ENCODE data around the gene STAG3. TPM values are rescaled to one million over a fixed set of nuclear protein-coding genes. Genes with fewer than 3 reads are reported as not detected.
"Not testable (repeated sequence)": the region's sequence is repeated elsewhere in the genome, so short reads cannot be mapped to it uniquely, and the experiment has no call there.

The STAG3 gene
- polyA plus RNA-seq (2011; rRNA removed) = 0.44 and 0.61 TPM in 2 replicates
- polyA minus RNA-seq (2011; rRNA and poly(A)+ RNA removed) = 0.62 and 0.95 TPM in 2 replicates

DNA sequence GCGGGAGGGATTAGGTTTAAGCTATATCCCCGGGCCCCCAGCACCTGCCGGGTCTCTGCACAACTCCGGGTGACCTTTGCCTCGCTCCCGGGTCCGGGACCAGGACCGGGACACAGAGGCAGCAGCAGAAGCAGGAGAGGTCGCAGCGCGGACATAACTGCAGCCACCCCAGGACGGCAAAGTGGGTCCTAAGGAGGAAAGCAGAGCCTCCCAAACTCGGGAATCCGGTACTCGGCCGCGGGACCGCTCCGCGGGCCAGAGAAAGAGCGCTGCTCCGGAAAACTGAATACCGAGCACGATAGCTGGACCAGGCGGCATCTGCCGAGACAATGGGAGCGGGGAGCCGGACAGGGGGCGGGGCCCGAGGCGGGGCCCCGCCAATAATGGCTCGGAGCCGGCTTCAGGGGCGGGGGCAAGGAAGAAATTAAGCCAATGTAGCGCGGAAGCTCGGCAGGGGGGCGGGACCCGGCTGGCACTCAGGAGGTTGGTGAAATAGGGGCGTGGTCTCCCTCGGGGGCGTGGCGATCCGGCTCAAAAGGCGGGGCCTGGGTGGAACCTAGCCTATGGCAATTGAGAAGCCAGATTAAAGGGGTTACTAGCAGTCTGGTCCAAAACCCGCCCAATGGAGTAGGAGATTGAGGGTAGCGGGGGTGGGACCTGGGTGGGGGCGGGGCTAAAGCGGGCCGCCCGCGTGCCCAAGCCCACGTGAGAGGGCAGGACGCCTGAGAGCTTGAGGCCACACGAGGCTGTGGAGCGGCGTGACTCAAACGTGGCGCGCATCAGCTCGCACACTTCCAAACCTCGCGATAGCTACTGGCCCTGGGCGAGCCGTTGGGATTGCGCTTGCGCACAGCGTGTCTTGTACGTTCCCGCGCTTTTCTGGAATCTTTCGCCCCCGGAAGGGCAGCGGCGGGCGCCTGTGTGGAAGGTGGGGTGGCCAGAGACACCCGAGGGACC, at the start of gene STAG3, which contains the start of gene GPC2:
STAG3 (plus strand) TSS at position 874 of the 957 bp plus-strand sequence. CDS start 2,639 bp downstream, outside the sequence.
GPC2 (minus strand) TSS at position 337 of the 957 bp plus-strand sequence; CDS start at position 155, 182 bp downstream.
- no peaks in the 10 kb centered on the region for H3K36me3 ChIP-seq (ENCODE audit: control insufficient read depth, insufficient read depth, low read length)
- TF ChIP-seq, protein P1, sequence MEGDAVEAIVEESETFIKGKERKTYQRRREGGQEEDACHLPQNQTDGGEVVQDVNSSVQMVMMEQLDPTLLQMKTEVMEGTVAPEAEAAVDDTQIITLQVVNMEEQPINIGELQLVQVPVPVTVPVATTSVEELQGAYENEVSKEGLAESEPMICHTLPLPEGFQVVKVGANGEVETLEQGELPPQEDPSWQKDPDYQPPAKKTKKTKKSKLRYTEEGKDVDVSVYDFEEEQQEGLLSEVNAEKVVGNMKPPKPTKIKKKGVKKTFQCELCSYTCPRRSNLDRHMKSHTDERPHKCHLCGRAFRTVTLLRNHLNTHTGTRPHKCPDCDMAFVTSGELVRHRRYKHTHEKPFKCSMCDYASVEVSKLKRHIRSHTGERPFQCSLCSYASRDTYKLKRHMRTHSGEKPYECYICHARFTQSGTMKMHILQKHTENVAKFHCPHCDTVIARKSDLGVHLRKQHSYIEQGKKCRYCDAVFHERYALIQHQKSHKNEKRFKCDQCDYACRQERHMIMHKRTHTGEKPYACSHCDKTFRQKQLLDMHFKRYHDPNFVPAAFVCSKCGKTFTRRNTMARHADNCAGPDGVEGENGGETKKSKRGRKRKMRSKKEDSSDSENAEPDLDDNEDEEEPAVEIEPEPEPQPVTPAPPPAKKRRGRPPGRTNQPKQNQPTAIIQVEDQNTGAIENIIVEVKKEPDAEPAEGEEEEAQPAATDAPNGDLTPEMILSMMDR (IDR thresholded peaks at IDR 0.05; ENCODE audit: insufficient read depth, low read depth, low read length) = no peak
- DNase-seq (ENCODE audit: low read depth) = peak; percentile 75
- POLR2A ChIA-PET = interaction anchor here (0.5 to 1.4 kb wide), 3 partner anchors 9 to 89 kb away, joined by 3 to 15 read pairs (median 7); partner anchors contain the start of genes COPS6 and GAL3ST4
- peak within 1 kb of the TSS; percentile 49 for H3K4me3 ChIP-seq (ENCODE audit: low read depth, low read length)
- CTCF ChIA-PET = interaction anchor here (0.8 to 1.4 kb wide), 4 partner anchors 9 to 44 kb away, joined by 3 to 5 read pairs (median 4); partner anchors contain the start of gene GAL3ST4
- no peaks in the 10 kb centered on the region for H3K27me3 ChIP-seq (ENCODE audit: control insufficient read depth, insufficient read depth, low read length)

GRCh38 chr7:100128637-100128963, 49.1 kb upstream of the STAG3 start:
- POLR2A ChIA-PET = no interaction called here

GRCh38 chr7:100130220-100130607, 47.5 kb upstream of the STAG3 start:
- H3K36me3 ChIP-seq (ENCODE audit: control insufficient read depth, insufficient read depth, low read length); H3K4me3 ChIP-seq (ENCODE audit: low read depth, low read length); DNase-seq (ENCODE audit: low read depth); POLR2A ChIA-PET; H3K27me3 ChIP-seq (ENCODE audit: control insufficient read depth, insufficient read depth, low read length): not testable (repeated sequence)
- CTCF ChIA-PET = interaction anchor here (0.5 to 9.6 kb wide), 17 partner anchors 12 to 277 kb away, joined by 3 to 147 read pairs (median 4); partner anchors contain the start of genes GAL3ST4, LAMTOR4 and PVRIG

More at GRCh38 chr7:100128637-100128963, 49.1 kb upstream of the STAG3 start:
- CTCF ChIA-PET = interaction anchor here (0.6 to 9.6 kb wide), 7 partner anchors 13 to 333 kb away, joined by 3 to 147 read pairs (median 4); partner anchors contain the start of gene PVRIG
- TF ChIP-seq, protein P1 (IDR thresholded peaks at IDR 0.05; ENCODE audit: insufficient read depth, low read depth, low read length) = no peak
- H3K27me3 ChIP-seq (ENCODE audit: control insufficient read depth, insufficient read depth, low read length) = no peaks in the 10 kb centered on the region
- H3K36me3 ChIP-seq (ENCODE audit: control insufficient read depth, insufficient read depth, low read length) = no peaks in the 10 kb centered on the region
- H3K4me3 ChIP-seq (ENCODE audit: low read depth, low read length) = no peak overlapping the region
- DNase-seq (ENCODE audit: low read depth) = no peak

- CTCF ChIA-PET = interaction anchor here (0.5 to 9.6 kb wide), 24 partner anchors 11 to 276 kb away, joined by 3 to 147 read pairs (median 4); partner anchors contain the start of genes AP4M1, AZGP1, GAL3ST4 and LAMTOR4
- POLR2A ChIA-PET = no interaction called here
- H3K4me3 ChIP-seq (ENCODE audit: low read depth, low read length) = no peak overlapping the region
- H3K36me3 ChIP-seq (ENCODE audit: control insufficient read depth, insufficient read depth, low read length) = no peaks in the 10 kb centered on the region
- no peak for DNase-seq (ENCODE audit: low read depth)
- no peaks in the 10 kb centered on the region for H3K27me3 ChIP-seq (ENCODE audit: control insufficient read depth, insufficient read depth, low read length)
- TF ChIP-seq, protein P1 (IDR thresholded peaks at IDR 0.05; ENCODE audit: insufficient read depth, low read depth, low read length) = peak; percentile 86
Measured at GRCh38 chr7:100130608-100131453, 46.9 kb upstream of the STAG3 start.

GRCh38 chr7:100132126-100132525, 45.6 kb upstream of the STAG3 start:
- no peak overlapping the region for H3K4me3 ChIP-seq (ENCODE audit: low read depth, low read length)
- H3K36me3 ChIP-seq (ENCODE audit: control insufficient read depth, insufficient read depth, low read length) = no peaks in the 10 kb centered on the region
- TF ChIP-seq, protein P1 (IDR thresholded peaks at IDR 0.05; ENCODE audit: insufficient read depth, low read depth, low read length) = no peak
- no peaks in the 10 kb centered on the region for H3K27me3 ChIP-seq (ENCODE audit: control insufficient read depth, insufficient read depth, low read length)
- POLR2A ChIA-PET = no interaction called here
- CTCF ChIA-PET = interaction anchor here (0.6 to 9.6 kb wide), 30 partner anchors 9 to 275 kb away, joined by 3 to 147 read pairs (median 4); partner anchors contain the start of genes AP4M1, AZGP1, GAL3ST4 and LAMTOR4
- DNase-seq (ENCODE audit: low read depth) = no peak
